Activated T-cell treated with anti-CD3 and anti-CD28 coated beads, Interleukin-2, amount 50 U/mL, for 4 hours (primary cell): ENCODE measurements around the gene NOL11. TPM values are rescaled to one million over a fixed set of nuclear protein-coding genes. Genes with fewer than 3 reads are reported as not detected.
"Not testable (repeated sequence)": the region's sequence is repeated elsewhere in the genome, so short reads cannot be mapped to it uniquely, and the experiment has no call there.

Source experiments
- ATAC-seq, 2 donors: fragments of 200-7000 bp; cut with Tn5 transposase; one replicate each; pipeline ENCODE4 v1.10.0; 2021
- DNase-seq: peaks from one replicate; pipeline ENCODE4 v3.0.0-alpha.2; 2020
- H3K27me3 Mint-ChIP-seq: one replicate; pipeline ENCODE4 v1.8.0; 2021; ENCODE audit warnings: low read depth, mixed read lengths
- H3K36me3 Mint-ChIP-seq: one replicate; pipeline ENCODE4 v1.8.0; 2022; ENCODE audit warnings: mixed read lengths; ENCODE audit not compliant: insufficient read depth
- H3K4me1 Mint-ChIP-seq: one replicate; pipeline ENCODE4 v1.8.0; 2021; ENCODE audit warnings: low read depth, mixed read lengths
- H3K4me3 Mint-ChIP-seq: one replicate; pipeline ENCODE4 v1.8.0; 2021; ENCODE audit warnings: mild to moderate bottlenecking, moderate library complexity, mixed read lengths
- H3K9me3 Mint-ChIP-seq: one replicate; pipeline ENCODE4 v1.8.0; 2021; ENCODE audit warnings: mixed read lengths
- total RNA-seq, 3 donors: library from RNA; stranded (reverse); gene quantifications; one replicate each; pipeline ENCODE4 v1.2.1, GENCODE V29; 2021

Gene NOL11
- total RNA-seq, 3 donors from 2014 or later: 127 to 139 (median 137) TPM

DNA sequence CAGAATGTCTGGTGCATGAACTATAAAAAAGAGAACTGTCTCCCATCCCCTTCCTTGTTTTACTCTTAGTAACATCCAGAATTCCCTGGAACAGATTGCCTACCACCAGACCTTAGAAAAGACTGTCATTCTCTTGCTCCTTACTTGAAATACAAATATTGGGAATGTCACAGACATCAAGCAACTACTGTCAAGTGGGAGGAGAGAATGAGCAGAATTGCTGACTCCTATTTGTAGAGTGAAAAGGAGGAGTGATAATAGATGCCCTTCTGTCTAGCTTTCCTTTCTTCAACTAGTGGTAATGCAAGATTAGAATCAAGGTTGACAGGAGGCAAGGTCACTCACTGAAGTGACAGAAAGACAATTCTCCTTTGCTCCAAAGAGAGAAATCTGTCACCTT, 23.9 kb upstream of the NOL11 start:
- DNase-seq (no peak), ATAC-seq (no peak)
- Mint-ChIP-seq H3K9me3 (no peaks in the 10 kb centered on the region), H3K4me3 (no peak overlapping the region), H3K27me3 (no peaks in the 10 kb centered on the region), H3K4me1 (peaks cover 4% of the 10 kb centered on the region), H3K36me3 (peaks cover 21% of the 10 kb centered on the region)

DNA sequence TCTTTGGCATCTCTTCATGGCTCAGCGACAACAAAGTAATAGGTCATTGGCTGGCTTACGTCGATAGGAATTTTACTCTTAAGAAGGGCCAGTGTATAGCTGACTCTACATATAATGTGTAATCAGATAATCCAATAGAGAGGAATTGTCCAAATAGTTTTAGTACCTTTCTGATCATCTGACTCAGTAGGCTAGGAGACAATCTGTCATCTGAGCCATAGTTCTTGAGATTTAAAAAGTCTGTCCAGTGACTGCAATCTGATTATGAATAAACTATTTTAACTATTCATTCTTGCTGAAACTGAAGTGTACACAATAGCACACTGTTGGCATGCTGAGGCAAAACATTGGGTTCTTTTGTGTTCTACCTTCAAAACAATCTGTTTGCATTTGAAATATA, 21.4 kb upstream of the NOL11 start:
- Mint-ChIP-seq H3K4me1 (no peaks in the 10 kb centered on the region), H3K27me3 (no peaks in the 10 kb centered on the region), H3K4me3 (no peak overlapping the region), H3K9me3 (no peaks in the 10 kb centered on the region), H3K36me3 (peaks cover 21% of the 10 kb centered on the region)
- ATAC-seq: no peak
- DNase-seq: no peak

GRCh38 chr17:67696853-67697498, 20.8 kb upstream of the NOL11 start:
- H3K9me3 Mint-ChIP-seq: no peaks in the 10 kb centered on the region
- no peaks in the 10 kb centered on the region for H3K4me1 Mint-ChIP-seq
- no peak for DNase-seq

GRCh38 chr17:67700037-67700724, 17.6 kb upstream of the NOL11 start:
- H3K36me3 Mint-ChIP-seq: peaks cover 4% of the 10 kb centered on the region
- H3K27me3 Mint-ChIP-seq: no peaks in the 10 kb centered on the region
- no peaks in the 10 kb centered on the region for H3K9me3 Mint-ChIP-seq
- no peak for DNase-seq
- ATAC-seq: no peak
- no peak overlapping the region for H3K4me3 Mint-ChIP-seq
- H3K4me1 Mint-ChIP-seq: no peaks in the 10 kb centered on the region

More at GRCh38 chr17:67696853-67697498, 20.8 kb upstream of the NOL11 start:
- Mint-ChIP-seq H3K27me3 (no peaks in the 10 kb centered on the region), H3K36me3 (peaks cover 21% of the 10 kb centered on the region), H3K4me3 (no peak overlapping the region)
- ATAC-seq: no peak

GRCh38 chr17:67700725-67701119, 17.0 kb upstream of the NOL11 start:
- Mint-ChIP-seq H3K36me3 (peaks cover 4% of the 10 kb centered on the region), H3K9me3 (no peaks in the 10 kb centered on the region), H3K27me3 (no peaks in the 10 kb centered on the region), H3K4me1 (no peaks in the 10 kb centered on the region), H3K4me3 (no peak overlapping the region)
- no peak for ATAC-seq
- no peak for DNase-seq

GRCh38 chr17:67702861-67703260, 14.9 kb upstream of the NOL11 start:
- H3K36me3 Mint-ChIP-seq, DNase-seq, H3K9me3 Mint-ChIP-seq, H3K4me3 Mint-ChIP-seq, H3K27me3 Mint-ChIP-seq, ATAC-seq, H3K4me1 Mint-ChIP-seq: not testable (repeated sequence)

DNA sequence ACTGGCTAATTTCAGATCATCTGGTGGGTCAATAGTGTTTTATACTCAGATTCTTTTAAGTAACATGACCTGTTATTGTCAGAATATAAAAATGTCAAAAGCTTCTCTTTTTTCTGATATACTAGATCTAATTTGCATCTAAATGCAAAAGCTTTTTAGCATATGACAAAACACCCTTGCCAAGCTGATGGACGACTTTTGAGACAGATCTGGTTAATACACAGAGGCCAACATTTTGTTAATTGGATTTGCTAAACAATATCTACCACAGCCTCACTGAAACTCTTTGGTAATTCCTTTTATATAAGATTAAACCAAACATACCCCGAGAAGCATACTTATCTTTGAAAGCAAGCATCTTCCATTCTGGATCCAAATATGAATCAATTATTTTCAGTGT, 10.3 kb upstream of the NOL11 start:
- Mint-ChIP-seq H3K27me3 (peaks cover 3% of the 10 kb centered on the region), H3K4me3 (no peak overlapping the region), H3K9me3 (no peaks in the 10 kb centered on the region), H3K4me1 (no peaks in the 10 kb centered on the region), H3K36me3 (no peaks in the 10 kb centered on the region)
- no peak for ATAC-seq
- DNase-seq: no peak

DNA sequence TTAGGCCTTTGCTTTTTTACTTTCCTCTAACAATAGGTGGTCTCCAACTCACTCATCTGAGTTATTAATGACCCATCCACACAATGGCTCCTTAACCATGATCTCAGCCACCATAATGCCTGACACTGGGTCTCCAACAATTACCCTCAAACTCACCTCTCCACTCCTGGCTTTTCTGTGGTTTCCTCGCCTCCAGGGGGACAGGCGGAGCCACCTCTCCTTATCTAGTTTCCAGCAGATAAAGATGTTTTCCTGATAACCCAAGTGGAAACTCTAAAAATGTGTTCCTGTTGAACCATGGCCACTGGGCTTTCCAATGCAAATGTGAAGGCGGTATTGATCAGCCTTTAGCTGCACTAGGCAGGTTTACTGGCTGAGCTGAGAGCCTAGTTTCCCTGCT, 9.4 kb upstream of the NOL11 start:
- DNase-seq (no peak), ATAC-seq (no peak)
- Mint-ChIP-seq H3K9me3 (no peaks in the 10 kb centered on the region), H3K4me3 (no peak overlapping the region), H3K36me3 (no peaks in the 10 kb centered on the region), H3K4me1 (no peaks in the 10 kb centered on the region), H3K27me3 (peaks cover 3% of the 10 kb centered on the region)

GRCh38 chr17:67711916-67712315, 5.8 kb upstream of the NOL11 start:
- DNase-seq (no peak), ATAC-seq (no peak)
- Mint-ChIP-seq H3K9me3 (no peaks in the 10 kb centered on the region), H3K4me3 (no peak overlapping the region), H3K36me3 (no peaks in the 10 kb centered on the region), H3K4me1 (peaks cover 3% of the 10 kb centered on the region), H3K27me3 (peaks cover 3% of the 10 kb centered on the region)

- H3K4me1 Mint-ChIP-seq: peaks cover 6% of the 10 kb centered on the region
- no peaks in the 10 kb centered on the region for H3K36me3 Mint-ChIP-seq
- peaks cover 3% of the 10 kb centered on the region for H3K27me3 Mint-ChIP-seq
- H3K4me3 Mint-ChIP-seq: no peak overlapping the region
- no peak for ATAC-seq
- H3K9me3 Mint-ChIP-seq: no peaks in the 10 kb centered on the region
- no peak for DNase-seq
These were observed 5.4 kb upstream of the NOL11 start for GRCh38 chr17:67712375-67712774.

DNA sequence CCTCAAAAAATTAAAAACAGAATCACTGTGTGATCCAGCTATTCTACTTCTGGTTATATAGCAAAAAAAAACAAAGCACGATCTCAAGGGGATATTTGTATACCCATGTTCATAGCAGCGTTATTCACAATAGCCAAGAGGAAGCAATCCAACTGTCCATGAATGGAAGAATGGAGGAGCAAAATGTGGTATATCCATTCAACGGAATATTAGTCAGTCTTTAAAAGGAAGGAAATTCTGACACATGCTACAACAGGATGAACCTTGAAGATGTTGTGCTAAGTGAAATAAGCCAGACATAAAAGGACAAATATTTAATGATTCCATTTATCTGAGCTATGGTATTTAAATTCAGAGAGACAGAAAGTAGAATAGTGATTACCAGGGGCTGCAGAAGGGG, 4.6 kb upstream of the NOL11 start:
- DNase-seq (no peak), ATAC-seq (no peak)
- no peak overlapping the region for H3K4me3 Mint-ChIP-seq
- H3K27me3 Mint-ChIP-seq: peaks cover 3% of the 10 kb centered on the region
- peaks cover 8% of the 10 kb centered on the region for H3K4me1 Mint-ChIP-seq
- H3K9me3 Mint-ChIP-seq: no peaks in the 10 kb centered on the region
- H3K36me3 Mint-ChIP-seq: no peaks in the 10 kb centered on the region

DNA sequence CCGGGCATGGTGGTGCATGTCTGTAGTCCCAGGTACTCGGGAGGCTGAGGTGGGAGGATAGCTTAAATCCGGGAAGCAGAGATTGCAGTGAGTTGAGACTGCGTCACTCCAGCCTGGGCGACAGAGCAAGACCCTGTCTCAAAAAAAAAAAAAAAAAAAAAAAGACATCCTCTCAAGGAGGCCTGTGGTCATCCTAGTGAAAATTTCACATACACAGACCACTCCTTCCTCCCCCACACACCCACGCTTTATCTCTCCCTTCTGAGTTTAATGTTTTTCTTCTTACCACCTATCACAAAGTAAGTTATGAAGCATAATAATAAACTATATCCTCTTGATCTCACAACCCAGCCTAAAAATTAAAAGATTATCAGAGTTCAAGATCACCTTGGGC, 1.3 kb upstream of the NOL11 start:
- peaks cover 6% of the 10 kb centered on the region for H3K36me3 Mint-ChIP-seq
- DNase-seq: no peak
- no peaks in the 10 kb centered on the region for H3K27me3 Mint-ChIP-seq
- no peak for ATAC-seq
- no peaks in the 10 kb centered on the region for H3K9me3 Mint-ChIP-seq
- H3K4me1 Mint-ChIP-seq: peaks cover 22% of the 10 kb centered on the region
- no peak overlapping the region for H3K4me3 Mint-ChIP-seq

GRCh38 chr17:67717192-67717623, 528 bp upstream of the NOL11 start:
- H3K4me1 Mint-ChIP-seq: peaks cover 22% of the 10 kb centered on the region

DNA sequence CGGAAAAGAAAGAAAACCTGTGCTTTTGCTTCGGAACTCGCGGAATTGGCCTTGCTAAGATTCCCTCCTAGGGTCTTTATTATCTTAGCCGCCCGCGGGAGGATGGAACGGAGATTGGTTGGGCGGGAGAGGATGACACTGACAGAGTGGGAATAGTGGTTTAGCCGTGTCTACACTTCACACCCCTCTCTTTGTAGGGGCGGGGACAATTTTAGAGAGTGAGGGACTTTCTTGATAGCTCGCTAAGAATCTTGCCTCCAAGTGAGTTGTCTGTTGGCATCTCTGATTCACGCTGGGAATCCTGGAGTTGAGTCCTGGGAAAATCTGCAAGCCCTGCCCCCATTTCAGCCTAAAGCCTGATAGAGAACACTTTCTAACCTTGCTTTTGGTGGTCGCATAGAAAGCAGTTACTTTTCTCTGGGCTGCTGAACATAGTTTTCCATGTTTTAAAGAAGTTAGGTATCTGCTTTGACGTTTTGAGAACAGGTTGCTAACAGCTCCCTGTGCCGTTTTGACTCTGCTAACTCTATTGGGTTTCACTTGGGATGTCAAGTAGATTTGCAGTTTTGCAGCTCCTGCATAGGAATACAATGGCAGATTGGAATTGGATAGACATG, 697 bp downstream of the NOL11 start:
- H3K9me3 Mint-ChIP-seq: no peaks in the 10 kb centered on the region
- H3K4me1 Mint-ChIP-seq: peaks cover 22% of the 10 kb centered on the region
- DNase-seq (peak; percentile 15), ATAC-seq (peak; percentile 56 to 62)
- no peaks in the 10 kb centered on the region for H3K27me3 Mint-ChIP-seq
- H3K4me3 Mint-ChIP-seq: peak overlapping the region; percentile 99
- peaks cover 15% of the 10 kb centered on the region for H3K36me3 Mint-ChIP-seq

More at GRCh38 chr17:67717192-67717623, 528 bp upstream of the NOL11 start:
- ATAC-seq (no peak), DNase-seq (no peak)
- no peaks in the 10 kb centered on the region for H3K9me3 Mint-ChIP-seq
- H3K27me3 Mint-ChIP-seq: no peaks in the 10 kb centered on the region
- peaks cover 13% of the 10 kb centered on the region for H3K36me3 Mint-ChIP-seq
- peak overlapping the region; percentile 99 for H3K4me3 Mint-ChIP-seq

- DNase-seq (no peak), ATAC-seq (no peak)
- Mint-ChIP-seq H3K9me3 (no peaks in the 10 kb centered on the region), H3K4me1 (peaks cover 35% of the 10 kb centered on the region), H3K4me3 (peak overlapping the region; percentile 37), H3K27me3 (no peaks in the 10 kb centered on the region), H3K36me3 (peaks cover 46% of the 10 kb centered on the region)
These were observed 7.6 kb downstream of the NOL11 start for GRCh38 chr17:67725373-67725791.
